Activated CD8-positive, alpha-beta T cell treated with anti-CD3 and anti-CD28 coated beads for 36 hours (primary cell): ENCODE data around the gene HDGFL2. TPM values are rescaled to one million over a fixed set of nuclear protein-coding genes. Genes with fewer than 3 reads are reported as not detected.

Experiments used
- ATAC-seq: fragments of 200-7000 bp; cut with Tn5 transposase; one replicate; pipeline ENCODE4 v1.10.0; 2021; ENCODE audit warnings: mild to moderate bottlenecking, moderate library complexity
- CTCF ChIA-PET: fragments of 350-600 bp; sonication (Branson Sonifier 250); formaldehyde crosslinking; loops from one replicate; lab custom pipeline; 2021; ENCODE audit warnings: antibody characterized with exemption; lab: Charles Lee
- POLR2A ChIA-PET: fragments of 350-600 bp; sonication (Branson Sonifier 250); formaldehyde crosslinking; loops from one replicate; lab custom pipeline; 2021; ENCODE audit warnings: antibody characterized with exemption; lab: Charles Lee
- DNase-seq: peaks from one replicate; pipeline ENCODE4 v3.0.0-alpha.2; 2020
- H3K27ac Mint-ChIP-seq: one replicate; pipeline ENCODE4 v1.8.0; 2021; ENCODE audit warnings: mild to moderate bottlenecking, mixed read lengths
- H3K27me3 Mint-ChIP-seq: one replicate; pipeline ENCODE4 v1.8.0; 2021; ENCODE audit warnings: mixed read lengths
- H3K36me3 Mint-ChIP-seq: one replicate; pipeline ENCODE4 v1.8.0; 2021; ENCODE audit warnings: low read depth, mixed read lengths
- H3K4me1 Mint-ChIP-seq: one replicate; pipeline ENCODE4 v1.8.0; 2021; ENCODE audit warnings: low read depth, mixed read lengths
- H3K4me3 Mint-ChIP-seq: one replicate; pipeline ENCODE4 v1.8.0; 2021; ENCODE audit warnings: mild to moderate bottlenecking, moderate library complexity, mixed read lengths
- H3K9me3 Mint-ChIP-seq: one replicate; pipeline ENCODE4 v1.8.0; 2021; ENCODE audit warnings: mixed read lengths
- intact Hi-C: fragments of 100-400 bp; cut with micrococcal nuclease; formaldehyde crosslinking; loops from one replicate; pipeline ENCODE4 v1.10.0; 2022
- total RNA-seq, 2 experiments: library from RNA; stranded (reverse); gene quantifications; one replicate each; pipeline ENCODE4 v1.2.3, GENCODE V29; 2021
- TF ChIP-seq, protein P1 (sequence below): fragments of 200-600 bp; IDR thresholded peaks from one replicate; pipeline ENCODE4 v1.8.0; 2022; ENCODE audit warnings: antibody characterized with exemption, mild to moderate bottlenecking

HDGFL2 gene
- total RNA-seq, 2 experiments from 2014 or later: 37.5 to 44.0 TPM

GRCh38 chr19:4537953-4538600 lies 66.0 kb downstream of the HDGFL2 start:
- H3K36me3 Mint-ChIP-seq: no peaks in the 10 kb centered on the region
- CTCF ChIA-PET: interaction anchor here (1.3 to 4.5 kb wide), 2 partner anchors 12 to 14 kb away, joined by 5 to 28 read pairs; no protein-coding TSS in a partner anchor
- peaks cover 1% of the 10 kb centered on the region for H3K9me3 Mint-ChIP-seq
- POLR2A ChIA-PET: interaction anchor here (1.0 kb wide), 1 partner anchor 276 kb away, joined by 4 read pairs; no protein-coding TSS in a partner anchor
- intact Hi-C loops: no loop called here
- no peak overlapping the region for H3K27ac Mint-ChIP-seq
- peaks cover 13% of the 10 kb centered on the region for H3K4me1 Mint-ChIP-seq
- no peak for ATAC-seq
- TF ChIP-seq, protein P1, sequence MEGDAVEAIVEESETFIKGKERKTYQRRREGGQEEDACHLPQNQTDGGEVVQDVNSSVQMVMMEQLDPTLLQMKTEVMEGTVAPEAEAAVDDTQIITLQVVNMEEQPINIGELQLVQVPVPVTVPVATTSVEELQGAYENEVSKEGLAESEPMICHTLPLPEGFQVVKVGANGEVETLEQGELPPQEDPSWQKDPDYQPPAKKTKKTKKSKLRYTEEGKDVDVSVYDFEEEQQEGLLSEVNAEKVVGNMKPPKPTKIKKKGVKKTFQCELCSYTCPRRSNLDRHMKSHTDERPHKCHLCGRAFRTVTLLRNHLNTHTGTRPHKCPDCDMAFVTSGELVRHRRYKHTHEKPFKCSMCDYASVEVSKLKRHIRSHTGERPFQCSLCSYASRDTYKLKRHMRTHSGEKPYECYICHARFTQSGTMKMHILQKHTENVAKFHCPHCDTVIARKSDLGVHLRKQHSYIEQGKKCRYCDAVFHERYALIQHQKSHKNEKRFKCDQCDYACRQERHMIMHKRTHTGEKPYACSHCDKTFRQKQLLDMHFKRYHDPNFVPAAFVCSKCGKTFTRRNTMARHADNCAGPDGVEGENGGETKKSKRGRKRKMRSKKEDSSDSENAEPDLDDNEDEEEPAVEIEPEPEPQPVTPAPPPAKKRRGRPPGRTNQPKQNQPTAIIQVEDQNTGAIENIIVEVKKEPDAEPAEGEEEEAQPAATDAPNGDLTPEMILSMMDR: no peak
- H3K4me3 Mint-ChIP-seq: no peak overlapping the region
- DNase-seq: no peak
- H3K27me3 Mint-ChIP-seq: peaks cover 10% of the 10 kb centered on the region

- CTCF ChIA-PET: interaction anchor here (1.3 to 4.5 kb wide), 2 partner anchors 12 to 14 kb away, joined by 5 to 28 read pairs; no protein-coding TSS in a partner anchor
- Mint-ChIP-seq H3K4me3 (no peak overlapping the region), H3K9me3 (peaks cover 1% of the 10 kb centered on the region), H3K27me3 (peaks cover 7% of the 10 kb centered on the region), H3K27ac (no peak overlapping the region), H3K36me3 (no peaks in the 10 kb centered on the region), H3K4me1 (peaks cover 13% of the 10 kb centered on the region)
- intact Hi-C loops: no loop called here
- DNase-seq (no peak), ATAC-seq (no peak)
- POLR2A ChIA-PET: interaction anchor here (1.0 to 1.8 kb wide), 2 partner anchors 65 to 277 kb away, joined by 4 read pairs; no protein-coding TSS in a partner anchor
- TF ChIP-seq, protein P1: no peak
Observed at GRCh38 chr19:4538601-4538954, 66.5 kb downstream of the HDGFL2 start.

GRCh38 chr19:4539169-4539692 lies 67.1 kb downstream of the HDGFL2 start:
- Mint-ChIP-seq H3K4me3 (no peak overlapping the region), H3K36me3 (no peaks in the 10 kb centered on the region), H3K27me3 (peaks cover 7% of the 10 kb centered on the region), H3K4me1 (peaks cover 13% of the 10 kb centered on the region), H3K9me3 (peaks cover 1% of the 10 kb centered on the region), H3K27ac (no peak overlapping the region)
- TF ChIP-seq, protein P1: no peak
- ATAC-seq (no peak), DNase-seq (no peak)
- CTCF ChIA-PET: interaction anchor here (1.3 to 4.5 kb wide), 2 partner anchors 13 to 15 kb away, joined by 5 to 28 read pairs; no protein-coding TSS in a partner anchor
- POLR2A ChIA-PET: interaction anchor here (1.0 to 1.8 kb wide), 2 partner anchors 66 to 278 kb away, joined by 4 read pairs; no protein-coding TSS in a partner anchor
- intact Hi-C loops: no loop called here

GRCh38 chr19:4539693-4540581 lies 67.8 kb downstream of the HDGFL2 start, which contains the start of gene LRG1:
Gene LRG1 (minus strand): TSS chr19:4540036. CDS start chr19:4540013, 23 bp downstream.
- DNase-seq (peak; percentile 45), ATAC-seq (peak; percentile 71)
- Mint-ChIP-seq H3K4me3 (peak within 1 kb of the TSS; percentile 32), H3K27me3 (peaks cover 5% of the 10 kb centered on the region), H3K4me1 (peaks cover 11% of the 10 kb centered on the region), H3K27ac (no peak within 1 kb of the TSS), H3K9me3 (peaks cover 1% of the 10 kb centered on the region), H3K36me3 (no peaks in the 10 kb centered on the region)
- ChIA-PET CTCF (interaction anchor here (0.9 to 4.5 kb wide), 3 partner anchors 13 to 97 kb away, joined by 3 to 28 read pairs (median 5); no protein-coding TSS in a partner anchor), POLR2A (interaction anchor here (1.0 to 1.8 kb wide), 2 partner anchors 66 to 125 kb away, joined by 3 to 4 read pairs; no protein-coding TSS in a partner anchor)
- TF ChIP-seq, protein P1: no peak
- intact Hi-C loops: no loop called here
